ENCODE data around the gene GPATCH8.

GRCh38 chr17:44348234-44348987 is 154.8 kb downstream of the GPATCH8 start:
- TF ChIP-seq, protein P1, sequence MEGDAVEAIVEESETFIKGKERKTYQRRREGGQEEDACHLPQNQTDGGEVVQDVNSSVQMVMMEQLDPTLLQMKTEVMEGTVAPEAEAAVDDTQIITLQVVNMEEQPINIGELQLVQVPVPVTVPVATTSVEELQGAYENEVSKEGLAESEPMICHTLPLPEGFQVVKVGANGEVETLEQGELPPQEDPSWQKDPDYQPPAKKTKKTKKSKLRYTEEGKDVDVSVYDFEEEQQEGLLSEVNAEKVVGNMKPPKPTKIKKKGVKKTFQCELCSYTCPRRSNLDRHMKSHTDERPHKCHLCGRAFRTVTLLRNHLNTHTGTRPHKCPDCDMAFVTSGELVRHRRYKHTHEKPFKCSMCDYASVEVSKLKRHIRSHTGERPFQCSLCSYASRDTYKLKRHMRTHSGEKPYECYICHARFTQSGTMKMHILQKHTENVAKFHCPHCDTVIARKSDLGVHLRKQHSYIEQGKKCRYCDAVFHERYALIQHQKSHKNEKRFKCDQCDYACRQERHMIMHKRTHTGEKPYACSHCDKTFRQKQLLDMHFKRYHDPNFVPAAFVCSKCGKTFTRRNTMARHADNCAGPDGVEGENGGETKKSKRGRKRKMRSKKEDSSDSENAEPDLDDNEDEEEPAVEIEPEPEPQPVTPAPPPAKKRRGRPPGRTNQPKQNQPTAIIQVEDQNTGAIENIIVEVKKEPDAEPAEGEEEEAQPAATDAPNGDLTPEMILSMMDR (IDR thresholded peaks at IDR 0.05) = no peak
- no peak for TF ChIP-seq POLR2A (IDR thresholded peaks at IDR 0.05)

Data from body of pancreas (tissue), 4 donors.